HG03342 (cell line): ENCODE measurements around the gene LRGUK.
A peak's percentile ranks its signal among the peaks of the same experiment; 100 is the strongest.

Experiments
- ATAC-seq: cut with Tn5 transposase; IDR thresholded peaks from one replicate; pipeline ENCODE4 v1.9.1; 2021; ENCODE audit warnings: mild to moderate bottlenecking, moderate library complexity; ENCODE audit not compliant: unreplicated experiment

Gene LRGUK

GRCh38 chr7:134126596-134126965 is 559 bp upstream of the LRGUK start:
- no peak for ATAC-seq

GRCh38 chr7:134128829-134129228 is 1.7 kb downstream of the LRGUK start:
- ATAC-seq: no peak

- ATAC-seq: no peak
Measured at GRCh38 chr7:134129856-134130523, 2.9 kb downstream of the LRGUK start.

GRCh38 chr7:134134004-134134403 is 6.9 kb downstream of the LRGUK start:
- ATAC-seq: no peak

GRCh38 chr7:134140889-134141867 is 14.0 kb downstream of the LRGUK start:
- peak; percentile 92 for ATAC-seq

- no peak for ATAC-seq
Measured at GRCh38 chr7:134141868-134142264, 14.7 kb downstream of the LRGUK start.

GRCh38 chr7:134153493-134154136 is 26.5 kb downstream of the LRGUK start:
- no peak for ATAC-seq

- no peak for ATAC-seq
Measured at GRCh38 chr7:134154581-134155130, 27.5 kb downstream of the LRGUK start.

GRCh38 chr7:134155206-134155605 is 28.1 kb downstream of the LRGUK start:
- no peak for ATAC-seq

- ATAC-seq: no peak
Measured at GRCh38 chr7:134155871-134156270, 28.7 kb downstream of the LRGUK start.

- ATAC-seq: no peak
Measured at GRCh38 chr7:134165252-134165651, 38.1 kb downstream of the LRGUK start.

GRCh38 chr7:134167250-134167649 is 40.1 kb downstream of the LRGUK start:
- ATAC-seq: no peak

GRCh38 chr7:134167841-134168240 is 40.7 kb downstream of the LRGUK start:
- no peak for ATAC-seq

GRCh38 chr7:134174795-134175261 is 47.7 kb downstream of the LRGUK start:
- peak; percentile 95 for ATAC-seq

- no peak for ATAC-seq
Measured at GRCh38 chr7:134175334-134176036, 48.3 kb downstream of the LRGUK start.

GRCh38 chr7:134176037-134176350 is 48.9 kb downstream of the LRGUK start:
- no peak for ATAC-seq

- ATAC-seq: no peak
Measured at GRCh38 chr7:134179036-134180011, 52.2 kb downstream of the LRGUK start.

GRCh38 chr7:134180376-134180775 is 53.2 kb downstream of the LRGUK start:
- no peak for ATAC-seq

GRCh38 chr7:134182078-134182477 is 54.9 kb downstream of the LRGUK start:
- ATAC-seq: no peak

GRCh38 chr7:134184767-134185166 is 57.6 kb downstream of the LRGUK start:
- no peak for ATAC-seq
